ENCODE data around the gene ECD.
"Not testable (repeated sequence)": the region's sequence is repeated elsewhere in the genome, so short reads cannot be mapped to it uniquely, and the experiment has no call there.

Gene ECD

DNA sequence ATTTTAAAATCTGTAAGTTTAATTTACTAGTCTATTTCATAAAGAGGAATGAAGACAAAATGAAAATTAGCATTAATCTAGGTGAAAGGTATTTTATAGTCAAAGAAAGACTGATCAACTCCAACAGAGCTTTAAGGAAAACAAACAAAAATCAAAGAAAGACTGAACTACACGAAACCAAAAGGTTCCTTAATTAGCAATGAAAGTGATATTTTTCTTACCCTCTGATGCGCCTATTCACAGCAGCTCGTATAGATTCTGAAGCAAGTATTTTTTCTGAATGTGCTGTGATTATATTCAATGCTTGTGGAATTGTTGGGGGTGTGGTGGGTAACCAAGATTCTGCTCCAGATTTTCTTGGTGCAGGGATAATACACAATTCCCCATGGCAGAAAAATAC lies 11.8 kb downstream of the ECD start:
- DNase-seq = no peak

DNA sequence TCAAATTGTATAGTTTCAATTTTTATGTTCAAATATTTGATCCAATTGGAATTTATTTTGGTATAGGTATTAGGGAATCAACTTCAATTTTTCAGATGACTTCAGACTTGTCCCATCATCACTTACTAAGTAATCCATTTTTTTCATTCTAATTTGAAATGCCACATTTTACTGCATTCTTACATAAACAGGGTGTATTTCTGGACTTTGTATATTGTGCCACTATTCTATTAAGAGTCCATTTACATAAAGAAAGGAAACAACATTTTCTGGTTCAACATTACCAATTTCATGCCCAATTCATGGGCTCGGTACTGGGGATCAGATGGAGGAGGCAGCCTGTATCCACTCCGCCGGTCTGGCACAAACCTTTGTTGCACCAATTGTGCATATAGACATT lies 15.8 kb downstream of the ECD start:
- DNase-seq = no peak

GRCh38 chr10:73150633-73151413 lies 17.0 kb downstream of the ECD start:
- not testable (repeated sequence) for DNase-seq

DNA sequence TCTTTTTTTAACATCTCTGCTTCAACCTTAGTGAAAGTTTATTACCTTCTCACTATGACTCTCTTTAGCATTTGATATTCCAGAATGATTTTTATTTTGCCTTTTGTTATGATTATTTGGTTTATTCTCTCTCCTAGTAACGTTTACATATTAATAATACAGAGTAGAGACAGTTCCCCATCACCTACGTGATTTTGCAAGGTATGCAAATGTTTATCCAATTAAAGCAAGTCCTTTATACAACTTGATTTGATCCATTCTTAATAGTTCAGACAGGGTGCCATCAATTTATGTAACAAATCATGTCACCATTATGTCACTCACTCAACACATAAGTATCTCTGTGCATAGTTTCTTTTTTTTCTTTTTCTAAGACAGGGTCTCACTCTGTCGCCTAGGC lies 26.2 kb downstream of the ECD start:
- no peak for DNase-seq

DNA sequence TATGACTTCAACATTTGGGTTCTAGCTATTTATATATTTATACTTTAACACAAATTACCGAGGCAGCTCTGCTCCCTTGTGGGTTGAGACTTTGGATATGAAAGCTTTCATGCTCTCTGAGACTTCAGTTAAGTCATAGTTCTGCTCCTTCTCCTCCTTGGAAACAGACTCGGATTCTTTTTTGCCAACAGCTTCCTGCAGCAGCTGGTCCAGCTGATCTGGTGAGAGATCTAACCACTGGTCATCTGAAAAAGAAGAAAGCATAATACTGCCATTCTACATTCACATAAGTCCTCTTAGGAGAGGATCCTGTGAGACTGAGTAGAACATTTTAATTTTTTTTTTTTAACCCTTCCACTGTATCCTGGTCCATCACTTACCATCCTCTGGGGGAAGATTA lies 28.6 kb downstream of the ECD start:
- no peak for DNase-seq

DNA sequence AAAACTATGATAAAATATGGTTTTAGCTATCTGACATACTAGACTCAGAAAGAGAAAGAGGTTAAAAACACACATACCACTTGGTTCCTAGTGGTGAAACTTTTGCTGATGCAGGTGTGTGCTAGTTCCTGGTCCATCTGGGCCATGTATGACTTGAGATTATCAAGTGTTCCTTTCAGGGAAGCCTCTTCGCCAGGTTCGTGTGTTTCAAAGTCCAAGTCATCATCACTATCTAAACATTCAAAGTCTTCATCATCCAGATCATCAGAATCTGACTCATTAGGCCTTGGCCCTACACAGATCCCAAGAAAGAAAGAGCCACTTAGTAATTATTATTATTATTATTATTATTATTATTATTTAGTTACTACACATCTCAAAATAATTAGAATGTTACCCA lies 31.2 kb downstream of the ECD start:
- DNase-seq = no peak

GRCh38 chr10:73134727-73135126 lies 33.1 kb downstream of the ECD start:
- no peak for DNase-seq

GRCh38 chr10:73131913-73132686 lies 35.7 kb downstream of the ECD start:
- DNase-seq = no peak

GRCh38 chr10:73131301-73131700 lies 36.5 kb downstream of the ECD start:
- DNase-seq = peak in 1 of 2 experiments; percentile 13

DNA sequence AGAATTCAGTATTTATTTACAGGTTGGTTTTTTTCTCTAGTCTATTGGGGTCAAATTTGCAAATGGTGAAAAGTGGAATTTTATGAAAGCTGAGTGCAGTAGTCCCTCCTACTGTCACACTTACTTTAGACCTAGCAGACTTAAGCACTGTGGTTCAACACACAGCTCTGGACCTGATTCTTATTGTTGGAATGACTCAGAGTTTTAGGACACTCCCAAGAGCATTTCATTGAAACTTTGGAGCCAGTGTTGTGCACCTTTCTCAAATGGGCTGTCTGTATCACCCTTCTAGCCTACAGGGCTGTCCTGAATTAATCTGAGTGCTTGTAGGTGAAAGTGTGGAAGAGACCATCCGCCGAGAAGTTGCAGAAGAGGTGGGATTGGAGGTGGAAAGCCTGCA lies 41.5 kb downstream of the ECD start:
- no peak for DNase-seq

- no peak for DNase-seq
Measured at GRCh38 chr10:73119952-73120351, 47.9 kb downstream of the ECD start.

DNA sequence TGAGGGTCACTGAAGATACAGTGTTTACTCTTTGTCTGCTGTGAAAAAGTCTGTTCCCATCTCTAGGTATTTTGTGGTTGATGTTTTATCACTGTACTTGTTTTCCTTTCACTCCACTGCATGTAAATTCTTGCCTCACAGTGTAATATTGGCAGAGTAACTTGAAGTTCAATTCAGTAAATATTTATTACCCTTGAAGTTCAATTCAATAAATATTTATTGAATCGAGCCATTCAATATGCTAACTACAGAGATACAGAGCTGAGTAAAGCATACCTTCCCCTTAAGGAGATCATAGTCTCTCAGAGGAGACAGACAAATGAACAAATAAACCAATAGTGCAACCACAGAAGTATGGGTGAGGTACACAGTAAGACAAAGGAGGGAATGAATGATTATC lies 48.4 kb downstream of the ECD start:
- no peak for DNase-seq

- peak in 1 of 2 experiments; percentile 13 for DNase-seq
Measured at GRCh38 chr10:73117976-73118743, 49.6 kb downstream of the ECD start.

DNA sequence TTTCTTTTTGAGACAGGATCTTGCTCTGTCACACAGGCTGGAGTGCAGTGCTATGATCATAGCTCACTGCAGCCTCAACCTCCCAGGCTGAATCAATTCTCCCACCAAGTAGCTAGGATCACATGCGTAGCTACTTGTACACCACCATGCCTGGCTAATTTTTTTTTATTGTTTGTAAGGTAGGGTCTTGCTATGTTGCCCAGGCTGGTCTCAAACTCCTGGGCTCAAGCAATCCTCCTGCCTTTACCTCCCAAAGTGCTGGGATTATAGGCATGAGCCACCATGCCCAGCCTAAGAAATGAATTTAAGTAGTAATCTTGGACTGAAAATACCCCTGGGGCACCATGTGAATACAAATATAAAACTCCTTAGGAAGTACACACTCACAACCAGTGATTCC lies 51.8 kb downstream of the ECD start:
- no peak for DNase-seq

DNA sequence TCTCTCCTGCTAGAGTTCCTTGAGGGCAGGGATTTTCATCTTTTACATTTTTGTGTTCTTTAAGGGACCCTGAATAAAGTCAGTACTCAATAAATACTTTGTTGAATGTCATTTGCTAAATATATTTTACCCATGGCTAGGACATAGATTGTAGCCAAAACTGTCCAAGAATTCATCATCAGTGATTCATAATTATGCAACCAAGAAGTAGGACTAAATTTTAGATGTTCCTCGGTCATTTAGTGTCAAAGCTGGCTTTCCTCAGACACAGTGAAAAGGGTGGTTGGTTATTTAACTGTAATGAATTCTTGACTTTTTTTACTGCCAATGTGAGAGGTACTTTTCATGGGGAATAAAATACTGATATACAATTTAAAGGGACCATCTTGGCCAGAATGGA lies 54.3 kb downstream of the ECD start:
- DNase-seq = no peak

DNA sequence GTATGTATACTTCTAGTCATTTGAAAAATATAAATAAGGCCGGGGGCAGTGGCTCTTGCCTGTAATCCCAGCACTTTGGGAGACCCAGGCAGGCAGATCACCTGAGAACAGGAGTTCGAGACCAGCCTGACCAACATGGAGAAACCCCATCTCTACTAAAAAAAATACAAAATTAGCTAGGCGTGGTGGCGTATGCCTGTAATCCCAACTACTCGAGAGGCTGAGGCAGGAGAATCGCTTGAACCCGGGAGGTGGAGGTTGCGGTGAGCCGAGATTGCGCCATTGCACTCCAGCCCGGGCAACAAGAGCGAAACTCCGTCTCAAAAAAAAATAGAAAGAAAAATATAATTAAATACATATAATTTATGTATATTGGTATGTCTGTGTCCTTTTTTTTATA lies 55.8 kb downstream of the ECD start:
- DNase-seq = not testable (repeated sequence)

DNA sequence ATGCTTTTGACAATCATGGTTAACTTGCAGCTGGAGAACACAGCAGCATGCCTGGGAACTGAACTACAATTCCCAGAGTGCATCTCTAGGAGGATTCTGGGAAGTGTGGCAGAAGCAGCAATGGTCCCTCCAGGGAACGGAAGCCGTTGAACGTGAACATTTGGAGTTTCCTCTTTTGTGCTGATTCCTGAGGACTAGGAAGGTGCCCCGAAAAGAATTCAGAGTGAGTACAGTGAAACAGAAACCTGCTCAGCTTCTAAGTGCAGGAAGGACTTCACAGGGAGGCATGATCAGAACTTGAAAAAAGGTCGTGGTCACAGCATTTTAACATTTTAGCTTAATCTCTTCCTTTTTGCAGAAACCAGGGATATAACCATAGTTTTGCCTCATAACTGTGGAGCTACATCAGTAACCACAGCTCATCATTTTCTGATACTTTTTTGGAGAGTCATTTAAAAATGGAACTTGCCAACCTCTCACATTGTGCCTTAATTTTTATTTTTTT lies 57.4 kb downstream of the ECD start, which contains the start of gene NUDT13:
Gene NUDT13 (plus strand): TSS at position 111 of the 505 bp plus-strand sequence. CDS start 3,911 bp downstream, outside the sequence.
- peak in 1 of 2 experiments; percentile 11 for DNase-seq

DNA sequence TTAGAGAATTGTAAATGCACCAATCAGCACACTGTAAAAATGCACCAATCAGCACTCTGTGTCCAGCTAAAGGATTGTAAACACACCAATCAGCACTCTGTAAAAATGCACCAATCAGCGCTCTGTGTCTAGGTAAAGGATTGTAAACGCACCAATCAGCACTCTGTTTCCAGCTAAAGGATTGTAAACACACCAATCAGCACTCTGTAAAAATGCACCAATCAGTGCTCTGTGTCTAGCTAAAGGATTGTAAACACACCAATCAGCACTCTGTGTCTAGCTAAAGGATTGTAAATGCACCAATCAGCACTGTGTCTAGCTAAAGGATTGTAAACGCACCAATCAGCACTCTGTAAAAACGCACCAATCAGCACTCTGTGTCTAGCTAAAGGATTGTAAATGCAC lies 58.6 kb downstream of the ECD start:
- DNase-seq = not testable (repeated sequence)

- DNase-seq = no peak
Measured at GRCh38 chr10:73106301-73106700, 61.5 kb downstream of the ECD start.

DNA sequence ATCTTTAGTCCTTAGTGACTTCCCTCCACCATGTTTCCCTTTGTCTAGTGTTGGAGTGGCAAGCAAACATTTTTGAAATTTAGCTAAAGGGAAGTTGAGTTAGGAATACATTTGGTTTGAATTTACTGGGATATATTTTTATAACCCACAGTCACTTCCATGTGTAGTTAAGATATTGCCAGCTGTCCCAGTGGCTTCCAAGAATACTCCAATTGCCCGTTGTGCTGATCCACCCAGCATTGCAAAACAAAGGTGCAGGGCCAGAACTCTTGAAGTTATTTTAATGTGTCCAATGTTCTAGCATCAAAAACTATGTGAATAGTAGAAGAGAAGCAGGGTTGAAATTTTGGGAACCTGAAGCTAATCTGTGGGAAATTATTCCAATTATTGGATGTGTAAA lies 68.7 kb downstream of the ECD start:
- DNase-seq = no peak

DNA sequence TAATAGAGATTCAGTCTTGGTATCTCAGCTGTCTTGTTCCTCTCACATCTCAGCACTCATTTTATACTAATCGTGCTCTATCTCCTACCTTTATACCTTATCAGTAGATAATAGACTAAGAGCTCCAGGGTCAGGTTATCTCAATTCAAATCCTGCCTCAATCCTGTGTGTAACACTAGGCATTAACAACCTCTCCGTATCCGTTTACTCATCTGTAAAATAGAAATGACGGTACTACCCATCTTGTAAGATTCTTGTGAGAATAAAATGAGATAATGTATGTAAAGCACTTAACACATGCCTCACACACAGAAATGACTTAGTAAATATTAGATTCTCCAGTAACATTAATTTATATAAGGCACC lies 70.5 kb downstream of the ECD start:
- no peak for DNase-seq

- DNase-seq = peak; percentile 88 to 90
Measured at GRCh38 chr10:73096449-73097304, 71.1 kb downstream of the ECD start, which contains the start of gene P4HA1. Gene P4HA1, minus strand, starts transcription at chr10:73096866. Its CDS starts 21,983 bp downstream, at chr10:73074883.

Data from NCI-H1930 (cell line).